NB4 (cell line): Measurements from ENCODE around the gene P3H4.

Experiments used
- MYC ChIP-seq: IDR thresholded peaks from 2 replicates; pipeline ENCODE4 v1.6.1; 2011; ENCODE audit warnings: low read depth, low read length
- POLR2A ChIP-seq: IDR thresholded peaks from 2 replicates; pipeline ENCODE4 v1.6.1; 2011; ENCODE audit warnings: mild to moderate bottlenecking; ENCODE audit not compliant: insufficient read length; ENCODE audit errors: extremely low read depth
- TF ChIP-seq, protein P1 (sequence below): IDR thresholded peaks from one replicate; pipeline ENCODE4 v1.5.1; 2012; ENCODE audit warnings: low read depth, low read length

- TF ChIP-seq POLR2A (no peak), MYC (no peak)
- TF ChIP-seq, protein P1, sequence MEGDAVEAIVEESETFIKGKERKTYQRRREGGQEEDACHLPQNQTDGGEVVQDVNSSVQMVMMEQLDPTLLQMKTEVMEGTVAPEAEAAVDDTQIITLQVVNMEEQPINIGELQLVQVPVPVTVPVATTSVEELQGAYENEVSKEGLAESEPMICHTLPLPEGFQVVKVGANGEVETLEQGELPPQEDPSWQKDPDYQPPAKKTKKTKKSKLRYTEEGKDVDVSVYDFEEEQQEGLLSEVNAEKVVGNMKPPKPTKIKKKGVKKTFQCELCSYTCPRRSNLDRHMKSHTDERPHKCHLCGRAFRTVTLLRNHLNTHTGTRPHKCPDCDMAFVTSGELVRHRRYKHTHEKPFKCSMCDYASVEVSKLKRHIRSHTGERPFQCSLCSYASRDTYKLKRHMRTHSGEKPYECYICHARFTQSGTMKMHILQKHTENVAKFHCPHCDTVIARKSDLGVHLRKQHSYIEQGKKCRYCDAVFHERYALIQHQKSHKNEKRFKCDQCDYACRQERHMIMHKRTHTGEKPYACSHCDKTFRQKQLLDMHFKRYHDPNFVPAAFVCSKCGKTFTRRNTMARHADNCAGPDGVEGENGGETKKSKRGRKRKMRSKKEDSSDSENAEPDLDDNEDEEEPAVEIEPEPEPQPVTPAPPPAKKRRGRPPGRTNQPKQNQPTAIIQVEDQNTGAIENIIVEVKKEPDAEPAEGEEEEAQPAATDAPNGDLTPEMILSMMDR: no peak
Observed at GRCh38 chr17:41773731-41774193, 38.0 kb downstream of the P3H4 start.
